Thoracic aorta (tissue), 2 donors: ENCODE measurements around the gene MACROD1. TPM values are rescaled to one million over a fixed set of nuclear protein-coding genes. Genes with fewer than 3 reads are reported as not detected.

Experiments used
- ATAC-seq: fragments of 150-250 bp; one replicate; pipeline ENCODE4 v1.8.0; 2017; ENCODE audit warnings: low read depth; ENCODE audit not compliant: insufficient number of reproducible peaks, low FRiP score
- DNase-seq: peaks from one replicate; pipeline ENCODE4 v3.0.0-alpha.2; 2020; ENCODE audit warnings: low spot score
- H3K27ac ChIP-seq, 2 donors: fragments of 200-600 bp; sonication (generic); 1 replicate in 1 of 2; 2 replicates in 1 of 2; pipeline ENCODE4 v1.5.1; 2016; ENCODE audit warnings: mild to moderate bottlenecking in 2 of 2, moderate library complexity in 2 of 2
- H3K27me3 ChIP-seq: fragments of 200-600 bp; sonication (generic); replicated peaks from 2 replicates; pipeline ENCODE4 v1.6.0; 2016; ENCODE audit warnings: mild to moderate bottlenecking; ENCODE audit not compliant: insufficient read depth
- H3K36me3 ChIP-seq: fragments of 200-600 bp; sonication (generic); one replicate; pipeline ENCODE4 v1.5.1; 2016
- H3K4me1 ChIP-seq, 2 donors: fragments of 200-600 bp; sonication (generic); 1 replicate in 1 of 2; 2 replicates in 1 of 2; pipeline versions ENCODE4 v1.5.1 to v1.6.0; 2016; ENCODE audit warnings: low read depth in 2 of 2, mild to moderate bottlenecking in 1 of 2; ENCODE audit not compliant: control insufficient read depth in 1 of 2
- H3K4me3 ChIP-seq: fragments of 200-600 bp; sonication (generic); 2 replicates; pipeline ENCODE4 v1.5.1; 2016; ENCODE audit warnings: mild to moderate bottlenecking
- H3K9me3 ChIP-seq: fragments of 200-600 bp; sonication (generic); 2 replicates; pipeline ENCODE4 v1.5.1; 2016
- total RNA-seq, 2 donors: library from RNA; depleted of rRNA; stranded (reverse); fragments of >200 nt; gene quantifications; one replicate each; pipeline versions ENCODE4 v1.1.0 to v1.2.3, GENCODE V29; 2016
- TF ChIP-seq, protein P1 (sequence below): fragments of 200-600 bp; sonication (generic); IDR thresholded peaks from one replicate; pipeline ENCODE4 v1.5.1; 2019; ENCODE audit warnings: antibody characterized with exemption

The MACROD1 gene
- total RNA-seq, 2 donors from 2014 or later = 15.8 to 17.6 TPM

DNA sequence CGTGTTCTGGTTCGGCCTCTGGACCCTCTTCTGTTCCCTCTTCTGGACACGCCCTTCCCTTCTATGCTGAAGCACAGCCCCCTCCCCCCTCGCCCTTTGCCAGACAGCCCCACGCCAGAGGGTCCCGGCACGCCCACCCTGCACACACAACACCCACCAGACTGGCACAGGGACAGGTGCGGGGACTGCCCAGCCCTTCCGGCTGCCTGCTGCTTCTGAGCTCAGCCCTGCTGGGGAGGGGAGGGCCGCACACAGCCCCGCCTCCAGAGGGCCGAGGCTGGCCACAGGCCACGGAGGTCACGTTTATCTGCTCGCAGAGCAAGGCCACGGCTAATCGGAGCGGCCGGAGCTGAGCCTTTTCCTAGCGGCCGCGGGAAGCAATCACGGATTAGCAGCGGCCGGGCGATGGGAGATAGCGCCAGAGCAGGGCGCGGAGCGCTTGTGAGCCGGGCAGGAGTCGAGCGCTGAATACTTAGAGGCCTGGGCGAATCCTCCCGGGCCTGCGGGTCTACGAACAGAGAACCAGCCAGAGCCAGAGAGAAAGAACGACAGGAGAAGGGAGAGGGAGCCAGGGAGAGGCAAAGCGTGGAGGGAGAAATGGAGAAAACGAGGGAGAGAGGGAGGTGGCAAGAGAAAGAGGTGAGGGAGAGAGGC, 158.2 kb downstream of the MACROD1 start:
- Histone ChIP-seq H3K9me3 (no peaks in the 10 kb centered on the region), H3K27me3 (no peaks in the 10 kb centered on the region), H3K27ac (peak overlapping the region in 1 of 2 donors; percentile 42), H3K4me1 (peaks cover 3 to 13% of the 10 kb centered on the region in 2 donors), H3K36me3 (no peaks in the 10 kb centered on the region), H3K4me3 (peak overlapping the region; percentile 81)
- ATAC-seq (peak; percentile 52), DNase-seq (no peak)
- TF ChIP-seq, protein P1, sequence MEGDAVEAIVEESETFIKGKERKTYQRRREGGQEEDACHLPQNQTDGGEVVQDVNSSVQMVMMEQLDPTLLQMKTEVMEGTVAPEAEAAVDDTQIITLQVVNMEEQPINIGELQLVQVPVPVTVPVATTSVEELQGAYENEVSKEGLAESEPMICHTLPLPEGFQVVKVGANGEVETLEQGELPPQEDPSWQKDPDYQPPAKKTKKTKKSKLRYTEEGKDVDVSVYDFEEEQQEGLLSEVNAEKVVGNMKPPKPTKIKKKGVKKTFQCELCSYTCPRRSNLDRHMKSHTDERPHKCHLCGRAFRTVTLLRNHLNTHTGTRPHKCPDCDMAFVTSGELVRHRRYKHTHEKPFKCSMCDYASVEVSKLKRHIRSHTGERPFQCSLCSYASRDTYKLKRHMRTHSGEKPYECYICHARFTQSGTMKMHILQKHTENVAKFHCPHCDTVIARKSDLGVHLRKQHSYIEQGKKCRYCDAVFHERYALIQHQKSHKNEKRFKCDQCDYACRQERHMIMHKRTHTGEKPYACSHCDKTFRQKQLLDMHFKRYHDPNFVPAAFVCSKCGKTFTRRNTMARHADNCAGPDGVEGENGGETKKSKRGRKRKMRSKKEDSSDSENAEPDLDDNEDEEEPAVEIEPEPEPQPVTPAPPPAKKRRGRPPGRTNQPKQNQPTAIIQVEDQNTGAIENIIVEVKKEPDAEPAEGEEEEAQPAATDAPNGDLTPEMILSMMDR = peak; percentile 46

DNA sequence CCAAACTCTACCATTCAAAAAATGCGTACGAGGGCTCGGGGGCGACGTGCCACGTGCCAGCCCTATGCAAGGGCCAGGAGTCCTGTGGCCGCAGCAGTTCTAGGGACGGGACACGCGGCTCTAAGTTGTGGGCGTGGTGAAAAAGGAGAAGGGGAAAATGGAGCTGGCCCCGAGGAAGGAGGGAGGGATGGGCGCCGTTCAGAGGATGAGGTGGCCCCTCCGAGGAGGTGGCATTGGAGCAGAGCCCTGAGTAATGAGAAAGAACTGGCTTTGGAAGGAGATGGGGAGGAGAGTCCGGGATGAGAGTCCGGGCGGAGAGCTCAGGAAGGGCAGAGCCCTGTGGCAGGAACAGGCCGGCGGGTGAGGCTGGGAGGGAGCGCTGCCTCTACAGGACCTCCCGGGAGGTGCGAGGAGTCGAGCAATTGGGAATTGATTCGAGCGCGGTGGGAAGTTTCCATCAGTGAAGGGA, 158.7 kb downstream of the MACROD1 start:
- Histone ChIP-seq H3K27me3 (no peaks in the 10 kb centered on the region), H3K36me3 (no peaks in the 10 kb centered on the region), H3K4me3 (peak overlapping the region; percentile 81), H3K27ac (peak overlapping the region in 1 of 2 donors; percentile 42), H3K4me1 (peaks cover 3 to 13% of the 10 kb centered on the region in 2 donors), H3K9me3 (no peaks in the 10 kb centered on the region)
- ATAC-seq = no peak
- DNase-seq = no peak
- TF ChIP-seq, protein P1 = no peak

DNA sequence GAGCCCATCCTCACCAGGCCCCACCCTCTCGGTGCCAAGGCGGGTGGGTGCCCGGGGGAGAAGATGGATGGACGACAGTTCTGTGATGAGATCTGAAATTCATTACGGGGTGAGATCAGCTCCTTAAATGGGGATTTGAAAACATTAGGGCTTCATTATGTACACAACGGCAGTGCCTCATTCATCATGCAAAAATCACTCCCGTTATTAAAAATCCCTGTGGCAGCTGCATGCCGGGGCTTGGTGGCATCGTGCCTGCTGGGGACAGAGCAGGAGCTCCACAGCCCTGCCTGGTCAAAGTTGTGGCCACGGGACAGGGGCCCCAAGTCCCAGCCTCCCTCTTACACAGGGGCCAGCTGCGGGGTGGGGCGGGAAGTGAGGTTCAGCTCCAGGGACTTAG, 159.5 kb downstream of the MACROD1 start:
- no peak for ATAC-seq
- no peak overlapping the region for H3K27ac ChIP-seq
- TF ChIP-seq, protein P1 = no peak

DNA sequence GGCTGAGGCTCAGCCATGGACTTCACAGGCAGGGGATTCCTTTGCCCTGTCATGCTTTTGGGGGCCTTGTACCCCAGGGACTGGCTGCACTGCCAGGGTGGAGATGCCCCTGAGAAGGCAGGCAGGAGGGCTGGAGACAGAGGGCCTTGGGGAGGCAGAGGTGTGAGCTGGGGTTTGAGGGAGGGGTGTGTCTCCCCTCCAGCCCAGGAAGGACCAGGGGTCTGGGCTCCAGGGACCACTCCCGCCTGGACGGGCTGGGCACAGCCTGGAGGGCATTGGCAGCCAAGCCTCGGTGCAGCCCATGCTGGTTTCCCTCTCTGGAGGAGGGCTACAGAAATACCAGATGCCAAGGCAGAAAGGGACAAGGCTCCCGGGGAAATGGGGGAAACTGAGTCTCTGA, 160.2 kb downstream of the MACROD1 start:
- ATAC-seq (no peak), DNase-seq (no peak)
- TF ChIP-seq, protein P1 = no peak
- H3K4me1 ChIP-seq = peaks cover 6 to 21% of the 10 kb centered on the region in 2 donors
- no peak overlapping the region for H3K27ac ChIP-seq
- no peak overlapping the region for H3K4me3 ChIP-seq
- no peaks in the 10 kb centered on the region for H3K27me3 ChIP-seq
- H3K9me3 ChIP-seq = no peaks in the 10 kb centered on the region
- H3K36me3 ChIP-seq = no peaks in the 10 kb centered on the region

More for the DNA sequence above, 159.5 kb downstream of the MACROD1 start:
- Histone ChIP-seq H3K36me3 (no peaks in the 10 kb centered on the region), H3K4me1 (peaks cover 3 to 14% of the 10 kb centered on the region in 2 donors), H3K9me3 (no peaks in the 10 kb centered on the region), H3K4me3 (no peak overlapping the region), H3K27me3 (no peaks in the 10 kb centered on the region)
- DNase-seq = no peak

DNA sequence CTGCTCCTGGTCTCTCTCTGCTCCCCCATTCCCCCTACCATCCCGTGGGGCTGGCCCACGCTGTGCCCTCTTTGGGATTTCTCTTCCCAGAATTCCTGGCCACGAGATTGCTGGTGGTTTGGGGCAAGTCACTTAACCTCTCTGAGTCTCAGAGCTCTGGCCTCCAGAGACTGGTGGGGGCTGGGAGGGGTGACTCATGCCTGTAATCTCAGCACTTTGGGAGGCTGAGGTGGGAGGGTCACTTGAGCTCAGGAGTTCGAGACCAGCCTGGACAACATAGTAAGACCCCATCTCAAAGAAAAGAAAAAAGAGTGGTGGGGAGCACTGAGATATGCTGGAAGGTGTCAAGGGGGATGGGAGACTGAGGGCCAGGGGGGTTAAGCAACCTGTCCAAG, 161.3 kb downstream of the MACROD1 start:
- Histone ChIP-seq H3K4me3 (no peak overlapping the region), H3K4me1 (peaks cover 15 to 30% of the 10 kb centered on the region in 2 donors), H3K27me3 (no peaks in the 10 kb centered on the region), H3K36me3 (no peaks in the 10 kb centered on the region), H3K27ac (no peak overlapping the region), H3K9me3 (no peaks in the 10 kb centered on the region)
- no peak for DNase-seq
- ATAC-seq = no peak
- TF ChIP-seq, protein P1 = no peak
